ENCODE measurements around the gene C2orf68. TPM values are rescaled to one million over a fixed set of nuclear protein-coding genes. Genes with fewer than 3 reads are reported as not detected.
"Not testable (repeated sequence)": the region's sequence is repeated elsewhere in the genome, so short reads cannot be mapped to it uniquely, and the experiment has no call there.

Gene C2orf68
- total RNA-seq, 1 donor from 2014 or later, result 29.2 TPM

DNA sequence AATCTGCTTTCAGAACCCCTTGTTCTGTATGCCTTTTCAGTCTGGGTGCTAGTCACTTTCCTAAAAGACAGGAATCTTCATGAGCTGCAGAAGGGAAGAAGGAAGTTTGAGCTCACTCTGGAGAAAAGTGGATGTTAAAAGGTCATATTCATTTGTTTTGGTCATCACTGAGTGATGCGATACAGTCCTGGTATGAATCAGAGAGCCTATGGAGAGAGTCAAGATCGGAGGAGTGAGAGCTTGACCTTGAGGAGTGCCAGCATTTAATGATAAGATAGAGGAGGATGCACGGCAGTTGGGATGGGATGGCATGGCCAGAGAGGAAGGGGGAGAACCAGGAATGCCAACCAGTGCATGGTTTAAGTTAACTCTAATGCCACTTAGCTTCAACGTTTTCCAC lies 23.8 kb upstream of the C2orf68 start:
- no peak for DNase-seq
- intact Hi-C loops (cut with micrococcal nuclease), result no loop called here
- ATAC-seq, result peak; percentile 30

DNA sequence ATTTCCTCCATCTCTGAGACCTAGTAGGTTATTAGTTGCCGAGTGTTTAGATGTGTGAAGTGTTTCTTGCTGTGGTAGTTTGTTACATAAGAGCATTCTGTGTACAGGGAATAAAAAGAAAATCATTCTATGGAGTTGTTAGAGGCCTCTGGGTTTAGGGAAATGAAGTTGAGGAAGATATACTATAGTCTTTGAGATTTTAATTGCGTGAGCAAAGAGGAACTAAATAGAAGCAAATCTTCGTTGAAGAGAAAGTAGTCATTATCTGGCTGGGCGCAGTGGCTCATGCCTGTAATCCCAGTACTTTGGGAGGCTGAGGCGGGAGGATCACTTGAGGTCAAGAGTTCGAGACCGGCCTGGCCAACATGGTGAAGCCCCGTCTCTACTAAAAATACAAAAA lies 23.1 kb upstream of the C2orf68 start:
- no peak for DNase-seq
- no peak for ATAC-seq
- intact Hi-C loops (cut with micrococcal nuclease), result no loop called here

- intact Hi-C loops (cut with micrococcal nuclease), result no loop called here
- DNase-seq (no peak), ATAC-seq (no peak)
Observed at GRCh38 chr2:85631316-85631715, 19.4 kb upstream of the C2orf68 start.

- ATAC-seq, result no peak
- DNase-seq, result no peak
- intact Hi-C loops (cut with micrococcal nuclease), result no loop called here
Observed at GRCh38 chr2:85628658-85629057, 16.8 kb upstream of the C2orf68 start.

DNA sequence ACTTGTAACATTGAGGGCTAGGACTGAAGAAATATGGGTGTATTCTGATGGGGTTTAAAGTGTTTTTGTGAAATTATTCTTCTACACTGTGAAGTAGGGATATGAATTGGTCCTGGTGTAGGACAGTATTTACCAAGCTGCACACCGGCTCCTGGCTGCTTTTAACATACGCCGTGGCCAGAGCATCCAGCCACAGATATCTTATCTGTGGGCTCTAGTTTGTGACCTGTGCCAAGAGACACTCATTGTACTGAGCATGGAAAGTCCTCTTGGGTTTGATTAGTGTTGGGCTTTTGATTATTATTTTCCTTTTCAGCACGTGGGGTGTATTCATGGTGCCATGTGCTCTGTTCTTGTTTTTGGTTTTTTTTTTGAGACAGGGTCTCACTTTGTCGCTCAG lies 12.1 kb upstream of the C2orf68 start:
- intact Hi-C loops (cut with micrococcal nuclease), result no loop called here
- peak; percentile 43 for DNase-seq
- peak; percentile 92 for ATAC-seq

GRCh38 chr2:85621338-85621737 lies 9.5 kb upstream of the C2orf68 start:
- intact Hi-C loops (cut with micrococcal nuclease), result no loop called here
- DNase-seq (no peak), ATAC-seq (no peak)

- intact Hi-C loops (cut with micrococcal nuclease), result no loop called here
- ATAC-seq, result no peak
- DNase-seq, result no peak
Observed at GRCh38 chr2:85619617-85620016, 7.8 kb upstream of the C2orf68 start.

DNA sequence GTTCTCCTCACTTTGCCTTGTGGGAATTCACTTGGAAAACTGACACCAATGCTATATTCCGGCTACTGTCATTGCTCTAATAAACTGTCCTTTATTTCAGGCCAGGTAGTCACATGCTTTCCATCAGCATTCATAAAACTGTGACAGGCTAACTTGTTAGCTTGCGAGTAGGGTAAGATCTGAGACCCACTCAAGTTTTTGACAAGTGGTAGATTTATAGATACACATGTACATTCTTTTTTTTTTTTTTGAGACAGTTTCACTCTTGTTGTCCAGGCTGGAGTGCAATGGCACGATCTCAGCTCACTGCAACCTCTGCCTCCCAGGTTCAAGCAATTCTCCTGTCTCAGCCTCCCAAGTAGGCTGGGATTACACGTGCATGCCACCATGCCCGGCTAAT lies 5.9 kb upstream of the C2orf68 start:
- intact Hi-C loops (cut with micrococcal nuclease); DNase-seq; ATAC-seq: not testable (repeated sequence)

- DNase-seq, result no peak
- intact Hi-C loops (cut with micrococcal nuclease), result no loop called here
- ATAC-seq, result no peak
Observed at GRCh38 chr2:85615413-85615728, 3.5 kb upstream of the C2orf68 start.

DNA sequence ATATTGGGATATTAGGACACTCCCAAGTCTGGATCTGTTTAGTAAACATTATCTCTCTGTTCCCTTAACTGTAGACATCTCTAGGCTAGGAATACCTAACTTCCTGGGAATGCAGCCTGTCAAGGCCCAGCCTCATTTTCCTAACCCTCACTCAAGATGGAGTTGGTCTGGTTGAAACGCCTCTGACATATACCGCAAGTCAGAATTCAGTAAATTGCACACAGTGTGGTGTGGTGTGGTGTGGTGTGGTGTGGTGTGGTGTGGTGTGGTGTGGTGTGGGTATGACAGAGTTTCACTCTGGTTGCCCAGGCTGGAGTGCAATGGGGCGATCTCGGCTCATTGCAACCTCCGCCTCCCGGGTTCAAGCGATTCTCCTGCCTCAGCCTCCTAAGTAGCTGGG lies 2.9 kb upstream of the C2orf68 start:
- DNase-seq; ATAC-seq; intact Hi-C loops (cut with micrococcal nuclease): not testable (repeated sequence)

DNA sequence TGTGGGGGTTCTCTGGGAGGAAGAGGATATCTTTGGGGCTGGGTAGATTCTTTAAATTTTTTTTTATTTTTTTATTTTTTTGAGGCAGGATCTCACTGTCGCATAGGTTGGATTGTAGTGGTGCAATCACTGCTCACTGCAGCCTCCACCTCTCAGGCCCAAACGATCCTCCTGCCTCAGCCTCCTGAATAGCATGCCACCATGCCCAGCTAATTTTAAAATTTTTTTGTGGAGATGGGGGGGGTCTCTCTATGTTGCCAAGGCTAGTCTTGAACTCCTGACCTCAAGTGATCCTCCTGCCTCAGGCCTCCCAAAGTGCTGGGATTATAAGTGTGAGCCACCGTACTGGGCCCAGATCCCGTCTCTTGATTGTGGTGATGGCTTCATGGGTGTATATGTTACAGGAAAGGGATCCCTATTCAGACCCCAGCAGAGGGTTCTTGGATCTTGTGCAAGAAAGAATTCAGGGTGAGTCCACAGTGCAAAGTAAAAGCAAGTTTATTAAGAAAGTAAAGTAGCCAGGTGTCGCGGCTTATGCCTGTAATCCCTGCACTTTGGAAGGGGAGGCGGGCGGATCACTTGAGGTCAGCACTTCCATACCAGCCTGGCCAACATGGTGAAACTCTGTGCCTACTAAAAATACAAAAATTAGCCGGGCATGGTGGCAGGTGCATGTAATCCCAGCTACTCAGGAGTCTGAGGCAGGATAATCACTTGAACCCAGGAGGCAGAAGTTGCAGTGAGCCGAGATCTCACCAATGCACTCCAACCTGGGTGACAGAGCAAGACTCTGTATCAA lies 2.0 kb upstream of the C2orf68 start:
- ATAC-seq, result no peak
- intact Hi-C loops (cut with micrococcal nuclease), result no loop called here
- DNase-seq, result no peak

- intact Hi-C loops (cut with micrococcal nuclease), result no loop called here
Observed at GRCh38 chr2:85611217-85611704, 605 bp downstream of the C2orf68 start.

GRCh38 chr2:85607268-85608215 lies 4.3 kb downstream of the C2orf68 start:
- DNase-seq, result no peak
- ATAC-seq, result peak; percentile 2
- intact Hi-C loops (cut with micrococcal nuclease), result no loop called here

More at GRCh38 chr2:85611217-85611704, 605 bp downstream of the C2orf68 start:
- ATAC-seq (no peak), DNase-seq (no peak)

GRCh38 chr2:85606116-85606455 lies 5.8 kb downstream of the C2orf68 start:
- ATAC-seq, result no peak
- intact Hi-C loops (cut with micrococcal nuclease), result no loop called here
- no peak for DNase-seq

GRCh38 chr2:85605406-85606115 lies 6.3 kb downstream of the C2orf68 start:
- intact Hi-C loops (cut with micrococcal nuclease), result no loop called here
- ATAC-seq (no peak), DNase-seq (no peak)

DNA sequence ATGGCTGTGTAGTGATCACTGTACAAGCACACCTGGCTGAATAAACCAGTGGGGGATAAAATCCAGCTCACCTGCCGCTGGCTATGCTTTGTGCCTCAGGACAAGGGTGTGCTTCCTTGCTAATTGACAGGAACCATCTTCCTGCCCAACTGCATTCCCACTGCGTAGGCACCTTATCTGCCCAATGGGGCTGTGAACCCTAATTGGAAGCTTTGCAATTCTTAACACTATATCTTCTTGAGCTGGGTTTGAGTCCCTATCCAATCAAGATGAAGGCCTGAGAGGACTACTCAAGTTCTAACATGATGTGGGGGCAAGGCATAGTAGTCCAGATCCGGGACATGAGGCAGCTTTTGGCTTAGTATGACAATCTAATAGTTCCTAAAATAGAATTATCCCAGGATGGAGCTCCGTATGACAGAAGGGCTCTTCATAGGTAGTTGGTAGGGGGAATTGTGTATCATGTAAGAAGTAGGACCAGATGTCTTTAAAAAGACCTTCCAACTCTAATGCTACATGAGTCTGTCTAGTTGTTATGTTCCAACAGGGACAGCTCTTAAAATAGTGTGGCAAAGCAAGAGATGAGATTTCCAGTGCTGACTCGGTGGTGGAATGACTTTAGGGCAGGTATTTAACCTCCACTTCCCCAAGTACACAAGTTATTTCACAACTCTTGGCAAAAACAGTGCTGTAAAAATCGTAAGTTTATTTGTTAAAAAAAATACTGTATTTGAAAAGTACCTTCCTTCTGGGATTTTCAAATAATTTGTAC lies 7.1 kb downstream of the C2orf68 start:
- no peak for ATAC-seq
- intact Hi-C loops (cut with micrococcal nuclease), result no loop called here
- no peak for DNase-seq

- intact Hi-C loops (cut with micrococcal nuclease); DNase-seq; ATAC-seq: not testable (repeated sequence)
Observed at GRCh38 chr2:85604133-85604444, 7.8 kb downstream of the C2orf68 start.

GRCh38 chr2:85602476-85603234 lies 9.2 kb downstream of the C2orf68 start, which contains the start of gene TMEM150A:
Gene TMEM150A, minus strand, starts transcription at chr2:85602698. Its CDS starts 750 bp downstream, at chr2:85601948.
- DNase-seq, result peak; percentile 98
- ATAC-seq, result peak; percentile 94
- intact Hi-C loops (cut with micrococcal nuclease), result no loop called here

Data from left ventricle myocardium superior (tissue), 1 donor.